Stimulated activated CD4-positive, alpha-beta T cell treated with anti-CD3 and anti-CD28 coated beads, Interleukin-12 subunit alpha, Interleukin-12 subunit beta, amount 100 ng/mL, for 48 hours (primary cell): ENCODE measurements around the gene FRMPD1.

ENCODE experiments used
- DNase-seq, 3 donors: peaks; one replicate each; pipeline ENCODE4 v3.0.0-alpha.2; 2020; ENCODE audit warnings: low read depth in 2 of 3, low spot score in 1 of 3

The FRMPD1 gene

GRCh38 chr9:37679649-37680402, 29.1 kb downstream of the FRMPD1 start:
- no peak for DNase-seq

- no peak for DNase-seq
These were observed 32.2 kb downstream of the FRMPD1 start for GRCh38 chr9:37682951-37683350.

DNA sequence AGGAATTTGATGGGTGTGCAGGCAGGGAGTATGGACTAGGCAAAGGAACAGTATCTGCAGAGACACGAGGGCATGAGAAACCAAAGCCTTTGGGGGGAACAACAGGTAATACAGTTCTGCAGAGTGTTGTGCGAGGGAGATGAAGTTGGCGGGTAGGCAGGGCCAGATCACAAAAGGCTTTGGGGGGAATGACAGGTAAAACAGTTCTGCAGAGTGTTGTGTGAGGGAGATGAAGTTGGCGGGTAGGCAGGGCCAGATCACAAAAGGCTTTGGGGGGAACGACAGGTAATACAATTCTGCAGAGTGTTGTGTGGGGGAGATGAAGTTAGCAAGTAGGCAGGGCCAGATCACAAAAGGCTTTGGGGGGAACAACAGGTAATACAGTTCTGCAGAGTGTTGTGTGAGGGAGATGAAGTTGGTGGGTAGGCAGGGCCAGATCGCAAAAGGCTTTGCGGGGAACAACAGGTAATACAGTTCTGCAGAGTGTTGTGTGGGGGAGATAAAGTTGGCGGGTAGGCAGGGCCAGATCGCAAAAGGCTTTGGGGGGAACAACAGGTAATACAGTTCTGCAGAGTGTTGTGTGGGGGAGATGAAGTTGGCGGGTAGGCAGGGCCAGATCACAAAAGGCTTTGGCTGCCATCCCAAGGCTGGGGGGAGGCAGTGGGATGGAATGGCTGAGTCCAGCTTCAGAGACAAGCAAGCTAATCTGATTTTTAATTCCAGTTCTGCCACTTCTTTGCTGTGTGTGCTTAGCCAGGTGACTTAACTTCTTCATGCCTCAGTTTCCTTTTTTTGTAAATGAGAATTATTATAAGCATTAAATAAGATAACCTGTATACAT, 33.0 kb downstream of the FRMPD1 start:
- DNase-seq, result no peak

DNA sequence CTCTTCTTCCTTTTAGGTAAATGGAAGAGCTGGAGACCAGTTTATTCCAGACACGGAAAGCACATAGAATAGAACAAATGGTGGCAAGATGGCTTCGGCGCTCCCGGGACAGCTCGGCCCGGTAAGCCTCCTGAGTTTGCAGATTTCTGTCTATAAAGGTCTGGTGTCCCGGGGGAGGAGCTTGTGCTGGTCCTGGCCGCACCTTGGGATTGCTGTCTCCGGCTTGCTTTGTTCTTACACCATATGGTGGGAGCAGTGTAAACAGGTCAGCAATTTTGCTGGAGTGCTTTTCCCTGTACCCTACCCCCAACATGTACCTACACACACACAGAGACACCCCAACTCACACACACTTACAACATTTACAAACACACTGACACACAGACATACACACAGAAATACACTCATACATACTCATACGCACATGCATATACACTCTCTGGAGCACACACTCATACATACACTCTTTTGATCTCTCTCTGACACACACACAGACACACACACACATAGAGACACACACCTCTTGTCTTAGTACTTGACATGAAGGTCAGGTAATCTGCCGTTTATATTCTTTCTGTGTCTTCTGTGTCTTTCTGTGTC, 42.0 kb downstream of the FRMPD1 start:
- DNase-seq, result no peak

GRCh38 chr9:37693260-37693659, 42.5 kb downstream of the FRMPD1 start:
- no peak for DNase-seq

- no peak for DNase-seq
These were observed 43.6 kb downstream of the FRMPD1 start for GRCh38 chr9:37694355-37694754.

- no peak for DNase-seq
These were observed 45.8 kb downstream of the FRMPD1 start for GRCh38 chr9:37696528-37696927.

DNA sequence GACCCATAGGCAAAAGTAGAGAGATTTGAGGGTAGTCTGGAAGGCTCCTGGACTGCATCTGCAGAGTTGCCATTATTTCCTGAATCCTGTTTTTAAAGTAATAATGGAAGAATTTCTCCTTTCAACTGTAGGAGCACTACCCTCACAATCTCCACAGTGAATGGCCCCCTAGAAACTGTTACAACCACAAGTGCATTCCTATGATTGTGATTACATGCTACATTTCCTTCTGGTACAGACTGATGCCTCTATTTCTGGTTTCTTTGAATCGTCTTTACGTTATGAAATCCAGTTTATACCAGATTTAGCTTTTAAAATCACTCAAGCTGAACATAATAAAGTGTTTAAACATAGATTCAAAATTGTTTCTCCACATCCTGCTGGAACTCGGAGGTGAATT, 49.4 kb downstream of the FRMPD1 start:
- DNase-seq, result no peak

DNA sequence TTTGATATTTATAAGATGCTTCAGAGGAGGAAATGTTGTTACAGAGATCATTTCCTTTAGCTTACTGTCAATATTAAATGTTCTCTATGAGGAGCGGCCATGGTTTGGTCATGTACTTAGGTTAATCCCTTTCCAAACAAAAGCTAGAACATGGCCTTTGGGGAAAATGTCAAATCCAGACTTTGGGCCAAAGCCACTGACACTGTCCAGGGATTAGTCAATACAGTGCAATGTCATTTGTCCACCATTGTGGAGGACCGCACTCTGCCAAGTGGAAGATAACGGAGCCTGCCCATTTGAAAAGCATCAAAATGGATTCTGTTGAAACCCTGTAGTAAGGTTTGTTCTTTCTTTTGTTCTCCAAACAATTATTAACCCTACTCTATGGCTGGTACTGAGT, 50.1 kb downstream of the FRMPD1 start:
- no peak for DNase-seq

- no peak for DNase-seq
These were observed 55.0 kb downstream of the FRMPD1 start for GRCh38 chr9:37705787-37706186.

- DNase-seq, result no peak
These were observed 55.5 kb downstream of the FRMPD1 start for GRCh38 chr9:37706290-37706689.

DNA sequence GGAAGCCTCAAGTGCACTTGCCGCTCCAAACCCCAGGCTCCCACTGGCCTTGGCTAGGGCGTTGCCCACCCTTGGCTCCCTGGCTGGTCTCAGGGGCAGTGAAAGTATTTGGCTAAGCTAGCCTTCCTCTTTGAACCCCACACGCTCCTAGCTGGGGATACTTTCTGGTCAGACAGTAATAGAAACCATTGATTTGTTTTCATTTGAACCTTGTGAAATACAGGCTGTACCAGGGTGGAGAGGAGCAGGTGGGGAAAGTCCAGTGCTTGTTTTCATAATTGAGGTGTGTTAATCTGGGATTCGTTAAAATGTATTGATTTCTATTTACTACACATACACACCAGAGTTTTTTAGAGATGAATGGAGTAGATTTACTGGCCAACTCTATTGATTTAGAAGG, 57.0 kb downstream of the FRMPD1 start:
- DNase-seq, result no peak

- DNase-seq, result no peak
These were observed 59.3 kb downstream of the FRMPD1 start for GRCh38 chr9:37710046-37710445.

GRCh38 chr9:37715260-37715659, 64.5 kb downstream of the FRMPD1 start:
- no peak for DNase-seq

- DNase-seq, result no peak
These were observed 65.3 kb downstream of the FRMPD1 start for GRCh38 chr9:37715991-37716505.

GRCh38 chr9:37719526-37719925, 68.8 kb downstream of the FRMPD1 start:
- no peak for DNase-seq

- no peak for DNase-seq
These were observed 76.3 kb downstream of the FRMPD1 start for GRCh38 chr9:37727013-37727412.

DNA sequence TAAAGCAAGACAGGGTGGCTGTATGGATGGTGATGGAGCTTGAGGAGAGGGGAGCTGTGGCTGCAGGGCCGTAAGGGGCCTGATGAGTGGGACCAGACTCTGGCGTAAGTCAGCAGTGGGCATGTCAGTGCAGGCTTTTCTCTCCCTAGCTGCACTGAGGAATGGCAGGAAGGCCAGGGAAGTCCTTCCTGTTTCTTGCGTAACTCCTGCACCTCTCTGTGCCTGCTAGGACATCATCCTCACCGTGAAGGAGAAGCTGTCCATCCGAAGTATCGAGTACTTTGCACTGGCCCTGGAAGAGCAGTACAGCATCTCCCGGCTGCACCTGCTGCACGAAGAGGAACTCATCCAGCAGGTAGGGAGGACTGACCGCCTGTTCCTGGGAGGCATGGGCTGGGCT, 78.7 kb downstream of the FRMPD1 start:
- no peak for DNase-seq

DNA sequence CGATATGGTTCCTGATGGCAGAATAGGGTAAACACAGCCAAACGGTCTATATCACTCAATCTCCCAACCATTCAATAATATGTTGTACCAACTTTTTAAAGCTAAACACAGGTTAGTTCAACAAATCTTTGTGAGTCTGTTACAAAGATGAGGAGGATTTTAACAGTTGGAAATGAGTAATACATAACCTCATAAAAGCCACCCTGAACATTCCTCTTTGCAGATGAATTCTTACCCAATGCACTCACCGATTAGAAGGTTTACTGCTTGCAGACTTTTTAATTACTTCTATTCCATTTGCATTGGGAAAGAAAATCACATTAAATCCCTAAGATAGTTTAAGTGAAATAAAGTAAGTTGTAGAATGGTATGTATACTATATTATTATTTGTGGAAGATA, 79.5 kb downstream of the FRMPD1 start:
- no peak for DNase-seq

GRCh38 chr9:37730839-37731238, 80.1 kb downstream of the FRMPD1 start:
- DNase-seq, result no peak

- DNase-seq, result no peak
These were observed 81.5 kb downstream of the FRMPD1 start for GRCh38 chr9:37732086-37732741.
